ENCODE results near the gene RUVBL1. TPM values are rescaled to one million over a fixed set of nuclear protein-coding genes. Genes with fewer than 3 reads are reported as not detected.
A peak's percentile ranks its signal among the peaks of the same experiment; 100 is the strongest.

RUVBL1 gene
- total and polyA plus RNA-seq, 11 donors: 14.1 to 44.6 (median 26.2) TPM

DNA sequence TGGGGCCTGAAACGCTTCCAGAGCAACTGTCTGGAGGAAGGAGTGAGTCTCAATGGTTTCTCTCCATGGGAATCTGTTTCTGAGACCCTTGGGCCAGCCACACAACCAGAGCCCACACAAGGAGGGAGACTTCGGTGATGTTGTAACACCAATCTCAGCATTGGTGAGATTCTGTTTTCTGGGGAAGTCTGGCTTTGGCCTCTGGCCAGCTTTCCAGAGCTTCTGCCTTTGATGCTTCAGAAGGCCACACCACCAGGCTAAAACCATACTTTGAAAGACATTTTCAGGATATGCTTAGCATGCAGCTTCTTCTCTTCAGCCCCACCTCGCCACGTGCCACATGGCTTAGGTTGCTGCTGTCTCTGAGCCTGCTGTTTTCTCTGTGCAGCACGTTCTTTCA is 26.0 kb upstream of the RUVBL1 start:
- WGBS, 4 donors: 73 to 87% (median 80%) methylated on average over 5 of the region's 5 CpGs
- peak in 2 of 5 donors; percentile 43 for DNase-seq
- no peak overlapping the region for H3K27ac ChIP-seq
- peaks cover 0 to 22% (median 7%) of the 10 kb centered on the region in 12 donors for H3K4me1 ChIP-seq
- H3K9me3 ChIP-seq: no peaks in the 10 kb centered on the region
- no peak for TF ChIP-seq POLR2A (IDR thresholded peaks at IDR 0.05)
- TF ChIP-seq, protein P1, sequence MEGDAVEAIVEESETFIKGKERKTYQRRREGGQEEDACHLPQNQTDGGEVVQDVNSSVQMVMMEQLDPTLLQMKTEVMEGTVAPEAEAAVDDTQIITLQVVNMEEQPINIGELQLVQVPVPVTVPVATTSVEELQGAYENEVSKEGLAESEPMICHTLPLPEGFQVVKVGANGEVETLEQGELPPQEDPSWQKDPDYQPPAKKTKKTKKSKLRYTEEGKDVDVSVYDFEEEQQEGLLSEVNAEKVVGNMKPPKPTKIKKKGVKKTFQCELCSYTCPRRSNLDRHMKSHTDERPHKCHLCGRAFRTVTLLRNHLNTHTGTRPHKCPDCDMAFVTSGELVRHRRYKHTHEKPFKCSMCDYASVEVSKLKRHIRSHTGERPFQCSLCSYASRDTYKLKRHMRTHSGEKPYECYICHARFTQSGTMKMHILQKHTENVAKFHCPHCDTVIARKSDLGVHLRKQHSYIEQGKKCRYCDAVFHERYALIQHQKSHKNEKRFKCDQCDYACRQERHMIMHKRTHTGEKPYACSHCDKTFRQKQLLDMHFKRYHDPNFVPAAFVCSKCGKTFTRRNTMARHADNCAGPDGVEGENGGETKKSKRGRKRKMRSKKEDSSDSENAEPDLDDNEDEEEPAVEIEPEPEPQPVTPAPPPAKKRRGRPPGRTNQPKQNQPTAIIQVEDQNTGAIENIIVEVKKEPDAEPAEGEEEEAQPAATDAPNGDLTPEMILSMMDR (IDR thresholded peaks at IDR 0.05): no peak
- H3K27me3 ChIP-seq: no peaks in the 10 kb centered on the region
- no peak overlapping the region for H3K4me3 ChIP-seq
- peaks cover 0 to 3% (median 0%) of the 10 kb centered on the region in 9 donors for H3K36me3 ChIP-seq
- no peak for ATAC-seq
- intact Hi-C loops (cut with DNase I): no loop called here

DNA sequence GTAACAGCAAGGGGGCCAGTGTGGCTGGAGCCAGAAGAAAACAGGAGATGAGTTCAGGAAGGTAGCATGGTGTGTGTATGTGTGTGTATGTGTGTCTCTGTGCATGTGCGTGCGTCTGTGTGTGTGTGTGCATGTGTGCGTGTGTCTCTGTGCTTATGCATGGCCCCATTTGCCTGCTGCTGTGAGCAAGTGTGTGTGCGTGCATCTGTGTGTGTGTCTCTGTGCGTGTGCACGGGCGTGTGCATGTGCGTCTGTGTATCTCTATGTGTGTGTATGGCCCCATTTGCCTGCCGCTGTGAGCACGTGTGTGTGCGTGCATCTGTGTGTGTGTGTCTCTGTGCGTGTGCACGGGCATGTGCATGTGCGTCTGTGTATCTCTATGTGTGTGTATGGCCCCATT is 22.6 kb upstream of the RUVBL1 start:
- intact Hi-C loops (cut with DNase I): no loop called here
- Histone ChIP-seq H3K4me1 (peaks cover 0 to 20% (median 0%) of the 10 kb centered on the region in 12 donors), H3K27me3 (no peaks in the 10 kb centered on the region), H3K27ac (no peak overlapping the region), H3K4me3 (no peak overlapping the region), H3K36me3 (peaks cover 0 to 3% (median 0%) of the 10 kb centered on the region in 9 donors), H3K9me3 (no peaks in the 10 kb centered on the region)
- TF ChIP-seq POLR2A (IDR thresholded peaks at IDR 0.05): no peak
- TF ChIP-seq, protein P1 (IDR thresholded peaks at IDR 0.05): no peak
- no peak for ATAC-seq
- no peak for DNase-seq
- WGBS, 4 donors: 87 to 95% (median 94%) methylated on average over 14 of the region's 14 CpGs

- ATAC-seq: peak; percentile 32 to 67 (median 58)
- intact Hi-C loops (cut with DNase I): no loop called here
- H3K4me1 ChIP-seq: peaks cover 0 to 20% (median 0%) of the 10 kb centered on the region in 12 donors
- 59 to 76% (median 67%) methylated on average over 6 of the region's 6 CpGs for WGBS, 4 donors
- peak in 3 of 5 donors; percentile 26 to 51 (median 33) for DNase-seq
- H3K27ac ChIP-seq: peak overlapping the region in 1 of 12 donors; percentile 67
- H3K9me3 ChIP-seq: no peaks in the 10 kb centered on the region
- TF ChIP-seq POLR2A (IDR thresholded peaks at IDR 0.05): no peak
- TF ChIP-seq, protein P1 (IDR thresholded peaks at IDR 0.05): no peak
- H3K4me3 ChIP-seq: no peak overlapping the region
- no peaks in the 10 kb centered on the region for H3K27me3 ChIP-seq
- peaks cover 0 to 3% (median 0%) of the 10 kb centered on the region in 9 donors for H3K36me3 ChIP-seq
Observed at GRCh38 chr3:128145279-128145678, 21.7 kb upstream of the RUVBL1 start.

- H3K9me3 ChIP-seq: no peaks in the 10 kb centered on the region
- intact Hi-C loops (cut with DNase I): no loop called here
- no peak for TF ChIP-seq POLR2A (IDR thresholded peaks at IDR 0.05)
- TF ChIP-seq, protein P1 (IDR thresholded peaks at IDR 0.05): no peak
- H3K4me3 ChIP-seq: no peak overlapping the region
- peak overlapping the region in 1 of 12 donors; percentile 67 for H3K27ac ChIP-seq
- DNase-seq (no peak), ATAC-seq (no peak)
- H3K27me3 ChIP-seq: no peaks in the 10 kb centered on the region
- H3K4me1 ChIP-seq: peaks cover 0 to 15% (median 0%) of the 10 kb centered on the region in 12 donors
- WGBS, 4 donors: 59 to 75% (median 71%) methylated on average over 5 of the region's 5 CpGs
- H3K36me3 ChIP-seq: peaks cover 0 to 3% (median 0%) of the 10 kb centered on the region in 9 donors
Observed at GRCh38 chr3:128144512-128145187, 21.0 kb upstream of the RUVBL1 start.

Measured in heart left ventricle (tissue), 16 donors.